ENCODE measurements around the gene HILPDA. TPM values are rescaled to one million over a fixed set of nuclear protein-coding genes. Genes with fewer than 3 reads are reported as not detected.

Gene HILPDA
- total and polyA plus RNA-seq, 3 donors from 2014 or later = 31.4 to 44.8 (median 34.3) TPM

GRCh38 chr7:128447941-128448564 lies 7.6 kb upstream of the HILPDA start:
- 57 to 75% methylated on average over 3 to 4 of the region's 4 CpGs for WGBS, 2 donors
- Histone ChIP-seq H3K9me3 (no peaks in the 10 kb centered on the region), H3K4me1 (peaks cover 21% of the 10 kb centered on the region), H3K27ac (peak overlapping the region in 1 of 2 donors; percentile 50), H3K36me3 (ENCODE audit: low read depth, missing control alignments) (no peaks in the 10 kb centered on the region), H3K4me3 (no peak overlapping the region), H3K27me3 (no peaks in the 10 kb centered on the region)
- no peak for DNase-seq
- intact Hi-C loops (cut with DNase I; ENCODE audit: low total_unique reads) = no loop called here
- TF ChIP-seq CTCF (IDR thresholded peaks at IDR 0.05) = no peak
- TF ChIP-seq POLR2A (IDR thresholded peaks at IDR 0.05) = no peak

- Histone ChIP-seq H3K27ac (no peak overlapping the region), H3K4me3 (no peak overlapping the region), H3K27me3 (no peaks in the 10 kb centered on the region), H3K4me1 (peaks cover 25% of the 10 kb centered on the region), H3K9me3 (no peaks in the 10 kb centered on the region), H3K36me3 (ENCODE audit: low read depth, missing control alignments) (no peaks in the 10 kb centered on the region)
- WGBS, 2 donors = 82% methylated on average over 6 of the region's 6 CpGs
- no peak for DNase-seq
- intact Hi-C loops (cut with DNase I; ENCODE audit: low total_unique reads) = no loop called here
- TF ChIP-seq CTCF (IDR thresholded peaks at IDR 0.05) (no peak), POLR2A (IDR thresholded peaks at IDR 0.05) (no peak)
These were observed 6.9 kb upstream of the HILPDA start for GRCh38 chr7:128448751-128449302.

GRCh38 chr7:128450409-128450808 lies 5.3 kb upstream of the HILPDA start:
- Histone ChIP-seq H3K36me3 (ENCODE audit: low read depth, missing control alignments) (no peaks in the 10 kb centered on the region), H3K4me1 (peaks cover 38% of the 10 kb centered on the region), H3K4me3 (no peak overlapping the region), H3K27me3 (no peaks in the 10 kb centered on the region), H3K27ac (no peak overlapping the region), H3K9me3 (no peaks in the 10 kb centered on the region)
- DNase-seq = no peak
- intact Hi-C loops (cut with DNase I; ENCODE audit: low total_unique reads) = no loop called here
- 52 to 62% methylated on average over 4 of the region's 4 CpGs for WGBS, 2 donors
- no peak for TF ChIP-seq CTCF (IDR thresholded peaks at IDR 0.05)
- TF ChIP-seq POLR2A (IDR thresholded peaks at IDR 0.05) = no peak

- no peak for DNase-seq
- intact Hi-C loops (cut with DNase I; ENCODE audit: low total_unique reads) = no loop called here
- WGBS, 2 donors = 88 to 92% methylated on average over 5 of the region's 5 CpGs
These were observed 4.8 kb upstream of the HILPDA start for GRCh38 chr7:128450913-128451312.

More at GRCh38 chr7:128450913-128451312, 4.8 kb upstream of the HILPDA start:
- Histone ChIP-seq H3K27me3 (no peaks in the 10 kb centered on the region), H3K9me3 (no peaks in the 10 kb centered on the region), H3K4me3 (no peak overlapping the region), H3K36me3 (ENCODE audit: low read depth, missing control alignments) (no peaks in the 10 kb centered on the region), H3K4me1 (peaks cover 33% of the 10 kb centered on the region), H3K27ac (no peak overlapping the region)
- no peak for TF ChIP-seq CTCF (IDR thresholded peaks at IDR 0.05)
- no peak for TF ChIP-seq POLR2A (IDR thresholded peaks at IDR 0.05)
